Thoracic aorta (tissue), 2 donors: Measurements from ENCODE around the gene VPS13C. TPM values are rescaled to one million over a fixed set of nuclear protein-coding genes. Genes with fewer than 3 reads are reported as not detected.
A peak's percentile ranks its signal among the peaks of the same experiment; 100 is the strongest.

Source experiments
- ATAC-seq: fragments of 150-250 bp; one replicate; pipeline ENCODE4 v1.8.0; 2017; ENCODE audit warnings: low read depth; ENCODE audit not compliant: insufficient number of reproducible peaks, low FRiP score
- DNase-seq: peaks from one replicate; pipeline ENCODE4 v3.0.0-alpha.2; 2020; ENCODE audit warnings: low spot score
- H3K27ac ChIP-seq, 2 donors: fragments of 200-600 bp; sonication (generic); 1 replicate in 1 of 2; 2 replicates in 1 of 2; pipeline ENCODE4 v1.5.1; 2016; ENCODE audit warnings: mild to moderate bottlenecking in 2 of 2, moderate library complexity in 2 of 2
- H3K27me3 ChIP-seq: fragments of 200-600 bp; sonication (generic); replicated peaks from 2 replicates; pipeline ENCODE4 v1.6.0; 2016; ENCODE audit warnings: mild to moderate bottlenecking; ENCODE audit not compliant: insufficient read depth
- H3K36me3 ChIP-seq: fragments of 200-600 bp; sonication (generic); one replicate; pipeline ENCODE4 v1.5.1; 2016
- H3K4me1 ChIP-seq, 2 donors: fragments of 200-600 bp; sonication (generic); 1 replicate in 1 of 2; 2 replicates in 1 of 2; pipeline versions ENCODE4 v1.5.1 to v1.6.0; 2016; ENCODE audit warnings: low read depth in 2 of 2, mild to moderate bottlenecking in 1 of 2; ENCODE audit not compliant: control insufficient read depth in 1 of 2
- H3K4me3 ChIP-seq: fragments of 200-600 bp; sonication (generic); 2 replicates; pipeline ENCODE4 v1.5.1; 2016; ENCODE audit warnings: mild to moderate bottlenecking
- H3K9me3 ChIP-seq: fragments of 200-600 bp; sonication (generic); 2 replicates; pipeline ENCODE4 v1.5.1; 2016
- total RNA-seq, 2 donors: library from RNA; depleted of rRNA; stranded (reverse); fragments of >200 nt; gene quantifications; one replicate each; pipeline versions ENCODE4 v1.1.0 to v1.2.3, GENCODE V29; 2016
- TF ChIP-seq, protein P1 (sequence below): fragments of 200-600 bp; sonication (generic); IDR thresholded peaks from one replicate; pipeline ENCODE4 v1.5.1; 2019; ENCODE audit warnings: antibody characterized with exemption

Gene VPS13C
- total RNA-seq, 2 donors from 2014 or later, result 93.3 to 99.0 TPM

DNA sequence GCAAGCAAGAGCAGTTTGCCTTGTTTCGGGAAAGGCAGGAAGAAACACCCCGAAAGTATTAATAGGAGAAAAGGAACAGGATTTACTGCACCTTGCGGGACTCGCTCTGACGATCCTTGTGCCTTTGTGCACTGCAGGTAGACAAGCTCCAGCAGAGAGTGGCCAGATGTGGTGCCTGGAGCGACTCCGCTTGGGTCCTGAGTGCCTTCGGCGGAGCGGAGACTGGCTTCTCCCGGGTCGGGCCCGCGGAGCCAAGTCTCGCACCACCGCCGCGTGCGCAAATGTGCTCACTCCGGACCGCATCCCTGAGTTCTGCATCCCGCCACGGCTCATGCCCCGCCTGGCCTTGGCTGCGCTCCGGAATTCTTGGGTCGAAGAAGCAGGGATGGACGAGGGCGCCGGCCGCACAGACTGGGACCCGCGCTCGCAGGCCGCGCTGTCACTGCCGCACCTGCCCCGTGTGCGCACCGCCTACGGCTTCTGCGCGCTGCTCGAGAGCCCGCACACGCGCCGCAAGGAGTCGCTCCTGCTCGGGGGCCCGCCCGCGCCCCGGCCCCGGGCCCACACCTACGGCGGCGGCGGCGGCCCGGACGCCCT lies 7.3 kb upstream of the VPS13C start:
- Histone ChIP-seq H3K27me3 (no peaks in the 10 kb centered on the region), H3K27ac (no peak overlapping the region), H3K4me3 (peak overlapping the region; percentile 79), H3K4me1 (peaks cover 4 to 5% of the 10 kb centered on the region in 2 donors), H3K36me3 (no peaks in the 10 kb centered on the region), H3K9me3 (no peaks in the 10 kb centered on the region)
- TF ChIP-seq, protein P1, sequence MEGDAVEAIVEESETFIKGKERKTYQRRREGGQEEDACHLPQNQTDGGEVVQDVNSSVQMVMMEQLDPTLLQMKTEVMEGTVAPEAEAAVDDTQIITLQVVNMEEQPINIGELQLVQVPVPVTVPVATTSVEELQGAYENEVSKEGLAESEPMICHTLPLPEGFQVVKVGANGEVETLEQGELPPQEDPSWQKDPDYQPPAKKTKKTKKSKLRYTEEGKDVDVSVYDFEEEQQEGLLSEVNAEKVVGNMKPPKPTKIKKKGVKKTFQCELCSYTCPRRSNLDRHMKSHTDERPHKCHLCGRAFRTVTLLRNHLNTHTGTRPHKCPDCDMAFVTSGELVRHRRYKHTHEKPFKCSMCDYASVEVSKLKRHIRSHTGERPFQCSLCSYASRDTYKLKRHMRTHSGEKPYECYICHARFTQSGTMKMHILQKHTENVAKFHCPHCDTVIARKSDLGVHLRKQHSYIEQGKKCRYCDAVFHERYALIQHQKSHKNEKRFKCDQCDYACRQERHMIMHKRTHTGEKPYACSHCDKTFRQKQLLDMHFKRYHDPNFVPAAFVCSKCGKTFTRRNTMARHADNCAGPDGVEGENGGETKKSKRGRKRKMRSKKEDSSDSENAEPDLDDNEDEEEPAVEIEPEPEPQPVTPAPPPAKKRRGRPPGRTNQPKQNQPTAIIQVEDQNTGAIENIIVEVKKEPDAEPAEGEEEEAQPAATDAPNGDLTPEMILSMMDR, result no peak
- ATAC-seq (no peak), DNase-seq (no peak)

DNA sequence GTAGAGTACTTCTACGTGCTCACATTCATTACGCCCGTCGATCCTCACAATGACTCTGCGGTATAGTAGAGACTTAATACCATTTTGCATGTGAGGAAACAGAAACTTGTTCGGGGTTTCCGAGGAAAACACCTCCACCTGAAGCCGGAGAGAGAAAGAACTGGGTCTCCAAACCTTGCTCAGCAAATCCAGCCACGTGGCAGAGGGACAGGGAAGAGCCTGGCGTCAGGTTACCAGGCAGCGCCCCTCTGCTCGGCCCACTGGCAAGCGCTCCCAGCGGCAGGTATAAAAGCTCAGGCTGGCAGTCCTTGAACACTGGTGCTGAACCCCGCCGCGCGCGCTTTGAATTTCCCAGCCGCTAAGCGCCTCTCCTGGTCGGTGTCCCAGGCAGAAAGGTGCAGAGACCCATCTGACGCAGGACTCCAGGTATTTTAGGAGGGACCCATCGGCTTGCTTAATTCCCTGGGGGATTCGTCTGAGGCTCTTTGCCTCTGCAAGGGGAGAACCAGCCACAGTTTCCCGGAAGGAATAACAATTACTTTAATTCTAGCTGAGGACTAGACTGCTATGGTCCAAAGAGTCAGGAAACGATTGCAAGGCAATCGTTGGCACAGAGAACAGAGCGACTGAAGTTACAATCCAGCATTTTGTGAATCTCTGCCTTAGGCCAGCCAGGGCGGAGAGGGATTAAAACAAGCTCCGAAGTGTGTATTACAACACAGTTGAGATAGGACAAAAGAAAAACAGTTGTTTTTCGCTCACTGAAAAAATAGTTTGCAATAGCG lies 6.6 kb upstream of the VPS13C start, which contains the start of gene C2CD4A:
Gene C2CD4A (plus strand): TSS at position 315 of the 785 bp plus-strand sequence. CDS start 637 bp downstream, outside the sequence.
- Histone ChIP-seq H3K27me3 (no peaks in the 10 kb centered on the region), H3K4me1 (peaks cover 4 to 5% of the 10 kb centered on the region in 2 donors), H3K9me3 (no peaks in the 10 kb centered on the region), H3K36me3 (no peaks in the 10 kb centered on the region), H3K4me3 (peak within 1 kb of the TSS; percentile 79), H3K27ac (no peak within 1 kb of the TSS)
- ATAC-seq (no peak), DNase-seq (no peak)
- TF ChIP-seq, protein P1, result peak; percentile 19

GRCh38 chr15:62063825-62064635 lies 3.8 kb upstream of the VPS13C start:
- DNase-seq (no peak), ATAC-seq (no peak)
- H3K9me3 ChIP-seq, result no peaks in the 10 kb centered on the region
- no peak overlapping the region for H3K4me3 ChIP-seq
- no peaks in the 10 kb centered on the region for H3K27me3 ChIP-seq
- H3K36me3 ChIP-seq, result no peaks in the 10 kb centered on the region
- H3K4me1 ChIP-seq, result peaks cover 7 to 9% of the 10 kb centered on the region in 2 donors
- TF ChIP-seq, protein P1, result no peak
- H3K27ac ChIP-seq, result peak overlapping the region in 1 of 2 donors; percentile 15

DNA sequence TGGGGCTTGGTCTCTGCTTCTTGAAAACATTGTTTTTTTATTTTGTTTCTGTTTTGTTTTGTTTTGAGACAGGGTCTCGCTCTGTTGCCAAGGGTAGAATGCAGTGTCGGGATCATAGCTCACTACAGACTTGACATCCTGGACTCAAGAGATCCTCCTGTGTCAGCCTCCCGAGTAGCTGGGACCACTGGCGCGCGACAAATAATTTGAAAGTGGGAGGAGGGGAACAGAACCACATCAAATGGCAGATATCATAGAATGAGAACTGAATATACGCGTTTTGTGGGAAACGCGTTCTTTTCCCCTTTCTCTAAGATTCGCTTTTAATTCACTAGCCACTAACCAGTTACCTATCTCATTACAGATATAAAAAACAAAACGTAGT lies 641 bp upstream of the VPS13C start:
- no peaks in the 10 kb centered on the region for H3K36me3 ChIP-seq
- no peak for DNase-seq
- TF ChIP-seq, protein P1, result no peak

GRCh38 chr15:62059816-62060112 lies 483 bp downstream of the VPS13C start:
- no peaks in the 10 kb centered on the region for H3K9me3 ChIP-seq
- peaks cover 8 to 12% of the 10 kb centered on the region in 2 donors for H3K4me1 ChIP-seq
- no peaks in the 10 kb centered on the region for H3K27me3 ChIP-seq
- no peaks in the 10 kb centered on the region for H3K36me3 ChIP-seq
- peak overlapping the region; percentile 68 to 75 for H3K27ac ChIP-seq
- ATAC-seq, result peak; percentile 10
- peak overlapping the region; percentile 83 for H3K4me3 ChIP-seq
- TF ChIP-seq, protein P1, result no peak
- DNase-seq, result no peak

More for the DNA sequence above, 641 bp upstream of the VPS13C start:
- Histone ChIP-seq H3K27me3 (no peaks in the 10 kb centered on the region), H3K4me1 (peaks cover 8 to 12% of the 10 kb centered on the region in 2 donors), H3K4me3 (peak overlapping the region; percentile 83), H3K27ac (peak overlapping the region; percentile 68 to 75), H3K9me3 (no peaks in the 10 kb centered on the region)
- ATAC-seq, result peak; percentile 10
